GM19043 (cell line): ENCODE measurements around the gene MXI1.

Source experiments
- ATAC-seq: cut with Tn5 transposase; IDR thresholded peaks from one replicate; pipeline ENCODE4 v1.9.1; 2021; ENCODE audit warnings: low read depth; ENCODE audit not compliant: unreplicated experiment

MXI1 gene

GRCh38 chr10:110207011-110207804, at the start of gene MXI1:
Gene MXI1, plus strand, starts transcription at chr10:110207605. Its CDS starts 204 bp downstream, at chr10:110207809.
- peak; percentile 46 for ATAC-seq

- no peak for ATAC-seq
These were observed 49.1 kb upstream of the MXI1 start for GRCh38 chr10:110158051-110159005.

GRCh38 chr10:110160081-110160480, 47.3 kb upstream of the MXI1 start:
- no peak for ATAC-seq

GRCh38 chr10:110160522-110160921, 46.9 kb upstream of the MXI1 start:
- ATAC-seq: no peak

GRCh38 chr10:110162741-110163145, 44.7 kb upstream of the MXI1 start:
- no peak for ATAC-seq

- ATAC-seq: no peak
These were observed 44.1 kb upstream of the MXI1 start for GRCh38 chr10:110163192-110163773.

GRCh38 chr10:110163841-110164240, 43.6 kb upstream of the MXI1 start:
- no peak for ATAC-seq

- ATAC-seq: no peak
These were observed 42.2 kb upstream of the MXI1 start for GRCh38 chr10:110165239-110165638.

GRCh38 chr10:110167149-110167548, 40.3 kb upstream of the MXI1 start:
- no peak for ATAC-seq

- no peak for ATAC-seq
These were observed 38.6 kb upstream of the MXI1 start for GRCh38 chr10:110168601-110169481.

GRCh38 chr10:110169586-110169985, 37.8 kb upstream of the MXI1 start:
- no peak for ATAC-seq

- ATAC-seq: no peak
These were observed 37.0 kb upstream of the MXI1 start for GRCh38 chr10:110170142-110170971.

- ATAC-seq: no peak
These were observed 36.4 kb upstream of the MXI1 start for GRCh38 chr10:110171032-110171431.

GRCh38 chr10:110172155-110172554, 35.2 kb upstream of the MXI1 start:
- no peak for ATAC-seq

- ATAC-seq: no peak
These were observed 33.2 kb upstream of the MXI1 start for GRCh38 chr10:110174201-110174600.

GRCh38 chr10:110174816-110175215, 32.6 kb upstream of the MXI1 start:
- ATAC-seq: no peak

GRCh38 chr10:110175406-110175805, 32.0 kb upstream of the MXI1 start:
- no peak for ATAC-seq

GRCh38 chr10:110176141-110177030, 31.0 kb upstream of the MXI1 start:
- no peak for ATAC-seq
